Stimulated activated CD4-positive, alpha-beta T cell treated with anti-CD3 and anti-CD28 coated beads, Interleukin-4, amount 100 ng/mL, for 4 hours (primary cell): Measurements from ENCODE around the gene TMEM69.
"Not testable (repeated sequence)": the region's sequence is repeated elsewhere in the genome, so short reads cannot be mapped to it uniquely, and the experiment has no call there.

ENCODE experiments used
- DNase-seq, 2 experiments: peaks; one replicate each; pipeline ENCODE4 v3.0.0-alpha.2; 2020

TMEM69 gene

DNA sequence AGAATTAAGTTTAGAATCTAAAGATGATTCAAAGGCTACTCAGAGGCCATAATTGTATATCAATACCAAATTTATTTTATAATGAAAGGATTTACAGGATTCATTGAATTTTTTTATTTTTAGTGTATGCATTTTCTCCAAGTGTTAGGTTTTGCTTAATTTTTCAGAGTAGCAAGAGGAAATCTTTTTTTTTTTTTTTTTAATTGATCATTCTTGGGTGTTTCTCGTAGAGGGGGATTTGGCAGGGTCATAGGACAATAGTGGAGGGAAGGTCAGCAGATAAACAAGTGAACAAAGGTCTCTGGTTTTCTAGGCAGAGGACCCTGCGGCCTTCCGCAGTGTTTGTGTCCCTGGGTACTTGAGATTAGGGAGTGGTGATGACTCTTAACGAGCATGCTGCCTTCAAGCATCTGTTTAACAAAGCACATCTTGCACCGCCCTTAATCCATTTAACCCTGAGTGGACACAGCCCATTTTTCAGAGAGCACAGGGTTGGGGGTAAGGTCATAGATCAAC lies 51.7 kb downstream of the TMEM69 start:
- not testable (repeated sequence) for DNase-seq
